ENCODE results near the gene CREB5.

The CREB5 gene

DNA sequence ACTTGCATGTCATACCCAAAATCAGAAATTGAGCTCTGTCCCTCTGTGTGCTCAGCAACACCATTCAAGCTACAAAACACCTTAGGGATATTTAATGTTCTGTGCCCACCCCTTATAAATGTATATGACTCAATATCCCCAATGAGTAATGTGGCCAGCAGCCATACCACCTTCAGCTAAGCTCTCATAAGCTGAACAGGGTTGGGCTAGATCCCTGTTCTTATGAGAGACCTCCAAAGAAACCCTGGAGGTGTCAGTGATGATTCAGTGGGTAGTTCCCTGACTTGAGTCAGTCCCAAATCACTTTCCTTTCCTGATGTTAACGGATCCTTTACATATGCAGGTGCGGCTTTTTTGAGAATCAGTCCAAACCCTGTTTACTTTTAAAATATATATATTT, 253.8 kb downstream of the CREB5 start:
- H3K79me1 ChIP-seq (replicated peaks; ENCODE audit: low read length, poor library complexity, severe bottlenecking) = peaks cover 3% of the 10 kb centered on the region
- no peak overlapping the region for H4K8ac ChIP-seq (ENCODE audit: low read length)
- no peak overlapping the region for H2BK5ac ChIP-seq (ENCODE audit: low read depth, low read length, poor library complexity, severe bottlenecking)
- H3K27ac ChIP-seq (ENCODE audit: low read length, poor library complexity, severe bottlenecking) = no peak overlapping the region
- 100% methylated on average over 1 of the region's 2 CpGs for WGBS
- no peaks in the 10 kb centered on the region for H3K36me3 ChIP-seq (ENCODE audit: control insufficient read depth in 1 of 2, insufficient read depth in 2 of 2, low read depth in 1 of 2, low read length in 2 of 2)
- no peak overlapping the region for H3K18ac ChIP-seq (ENCODE audit: low read depth in 1 of 2, low read length in 2 of 2)
- no peak overlapping the region for H3K14ac ChIP-seq (ENCODE audit: low read length in 2 of 2)
- H2AK5ac ChIP-seq (ENCODE audit: low read length, severe bottlenecking) = no peak overlapping the region
- H3K9me3 ChIP-seq (ENCODE audit: control insufficient read depth, low read length) = peaks cover 9% of the 10 kb centered on the region
- no peak overlapping the region for H2AFZ ChIP-seq (ENCODE audit: low read depth, low read length)
- H3K4me2 ChIP-seq (ENCODE audit: low read length, poor library complexity, severe bottlenecking) = no peak overlapping the region
- H3K4me1 ChIP-seq (ENCODE audit: control insufficient read depth, insufficient read depth, low read depth, low read length) = no peaks in the 10 kb centered on the region
- H3K23ac ChIP-seq (ENCODE audit: low read length in 2 of 2) = no peak overlapping the region
- no peak overlapping the region for H2BK12ac ChIP-seq (ENCODE audit: low read length in 2 of 2)
- no peak overlapping the region for H3K9ac ChIP-seq (ENCODE audit: low read length)
- no peak for DNase-seq
- H3K27me3 ChIP-seq (ENCODE audit: control insufficient read depth in 1 of 2, insufficient read depth in 1 of 2, low read length in 2 of 2) = no peaks in the 10 kb centered on the region
- H3K4ac ChIP-seq (ENCODE audit: low read depth in 1 of 2, low read length in 2 of 2) = no peak overlapping the region
- H4K91ac ChIP-seq (ENCODE audit: low read length) = no peak overlapping the region
- no peak overlapping the region for H2BK15ac ChIP-seq (ENCODE audit: low read depth, poor library complexity, severe bottlenecking)
- no peak overlapping the region for H3K4me3 ChIP-seq (ENCODE audit: insufficient read depth in 1 of 2, low read depth in 1 of 2, low read length in 2 of 2)
- no peak overlapping the region for H2BK120ac ChIP-seq (ENCODE audit: low read depth, low read length)

DNA sequence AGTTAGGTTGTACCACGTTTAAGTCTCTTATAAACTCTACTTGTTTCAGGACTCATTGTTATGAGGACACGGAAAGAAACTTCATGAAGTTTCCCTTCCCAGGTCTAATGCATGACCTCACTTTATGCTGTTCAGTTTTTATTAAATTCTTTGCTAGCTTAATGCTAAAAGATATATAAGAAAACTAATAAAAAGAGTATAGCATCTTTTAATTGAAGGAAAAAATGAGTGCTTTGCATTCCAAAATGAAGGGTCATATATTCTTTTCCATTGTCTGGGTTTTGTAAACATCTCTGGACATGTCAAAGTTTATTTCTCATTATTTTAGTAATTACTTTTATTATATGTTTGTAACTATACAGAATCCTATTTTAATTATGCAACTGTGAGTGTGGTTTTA, 255.8 kb downstream of the CREB5 start:
- H2BK15ac ChIP-seq (ENCODE audit: low read depth, poor library complexity, severe bottlenecking) = no peak overlapping the region
- no peak overlapping the region for H4K8ac ChIP-seq (ENCODE audit: low read length)
- no peak overlapping the region for H2BK5ac ChIP-seq (ENCODE audit: low read depth, low read length, poor library complexity, severe bottlenecking)
- H3K23ac ChIP-seq (ENCODE audit: low read length in 2 of 2) = no peak overlapping the region
- H2AFZ ChIP-seq (ENCODE audit: low read depth, low read length) = no peak overlapping the region
- no peak overlapping the region for H3K14ac ChIP-seq (ENCODE audit: low read length in 2 of 2)
- WGBS = 94% methylated on average over 2 of the region's 2 CpGs
- H3K4me3 ChIP-seq (ENCODE audit: insufficient read depth in 1 of 2, low read depth in 1 of 2, low read length in 2 of 2) = no peak overlapping the region
- H3K27ac ChIP-seq (ENCODE audit: low read length, poor library complexity, severe bottlenecking) = no peak overlapping the region
- no peak overlapping the region for H3K4me2 ChIP-seq (ENCODE audit: low read length, poor library complexity, severe bottlenecking)
- no peak overlapping the region for H2AK5ac ChIP-seq (ENCODE audit: low read length, severe bottlenecking)
- H4K91ac ChIP-seq (ENCODE audit: low read length) = no peak overlapping the region
- H3K27me3 ChIP-seq (ENCODE audit: control insufficient read depth in 1 of 2, insufficient read depth in 1 of 2, low read length in 2 of 2) = no peaks in the 10 kb centered on the region
- H3K9ac ChIP-seq (ENCODE audit: low read length) = no peak overlapping the region
- H3K4ac ChIP-seq (ENCODE audit: low read depth in 1 of 2, low read length in 2 of 2) = no peak overlapping the region
- H3K9me3 ChIP-seq (ENCODE audit: control insufficient read depth, low read length) = no peaks in the 10 kb centered on the region
- H3K4me1 ChIP-seq (ENCODE audit: control insufficient read depth, insufficient read depth, low read depth, low read length) = no peaks in the 10 kb centered on the region
- peaks cover 3% of the 10 kb centered on the region for H3K79me1 ChIP-seq (replicated peaks; ENCODE audit: low read length, poor library complexity, severe bottlenecking)
- no peak overlapping the region for H2BK120ac ChIP-seq (ENCODE audit: low read depth, low read length)
- no peak overlapping the region for H3K18ac ChIP-seq (ENCODE audit: low read depth in 1 of 2, low read length in 2 of 2)
- DNase-seq = no peak
- no peaks in the 10 kb centered on the region for H3K36me3 ChIP-seq (ENCODE audit: control insufficient read depth in 1 of 2, insufficient read depth in 2 of 2, low read depth in 1 of 2, low read length in 2 of 2)
- no peak overlapping the region for H2BK12ac ChIP-seq (ENCODE audit: low read length in 2 of 2)

DNA sequence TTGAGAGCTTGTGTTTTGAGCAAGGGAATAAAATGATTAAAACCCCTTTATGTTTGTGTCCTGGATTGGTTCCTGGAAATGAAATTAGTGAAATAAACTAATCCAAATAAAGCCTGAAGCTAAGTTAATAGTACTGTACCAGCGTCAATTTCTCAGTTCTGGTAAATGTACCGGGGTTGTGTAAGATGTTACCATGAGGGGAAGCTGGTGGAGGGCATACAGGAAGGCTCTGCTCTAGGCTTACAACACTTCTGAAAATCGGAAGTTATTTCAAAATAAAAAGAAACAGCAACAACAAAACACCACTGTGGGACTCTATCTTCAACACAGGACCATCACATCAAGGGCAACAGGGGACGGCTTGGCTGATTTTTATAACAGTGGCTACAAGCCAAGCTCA, 257.0 kb downstream of the CREB5 start:
- 89% methylated on average over 2 of the region's 4 CpGs for WGBS
- Histone ChIP-seq H2BK5ac (ENCODE audit: low read depth, low read length, poor library complexity, severe bottlenecking) (no peak overlapping the region), H3K27me3 (ENCODE audit: control insufficient read depth in 1 of 2, insufficient read depth in 1 of 2, low read length in 2 of 2) (no peaks in the 10 kb centered on the region)

DNA sequence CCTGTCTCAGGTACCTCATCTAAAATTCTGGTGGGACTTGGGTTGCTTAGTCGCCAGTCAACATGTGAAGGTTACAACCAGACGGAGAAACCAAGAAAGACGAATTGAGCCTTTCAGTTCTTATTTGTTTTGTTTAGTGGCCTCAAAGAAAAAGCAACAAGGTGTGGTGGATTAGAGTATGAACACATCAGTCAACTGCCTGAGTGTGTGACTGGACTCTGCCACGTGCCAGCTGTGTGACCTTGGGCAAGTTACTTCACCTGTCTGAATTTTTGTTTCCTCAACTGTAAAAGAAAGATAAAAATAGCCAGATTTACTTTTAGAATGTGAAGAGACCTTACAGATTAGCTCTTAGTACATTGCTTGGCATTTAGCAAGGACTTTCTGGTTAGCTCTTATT, 259.2 kb downstream of the CREB5 start:
- no peaks in the 10 kb centered on the region for H3K9me3 ChIP-seq (ENCODE audit: control insufficient read depth, low read length)
- H3K36me3 ChIP-seq (ENCODE audit: control insufficient read depth in 1 of 2, insufficient read depth in 2 of 2, low read depth in 1 of 2, low read length in 2 of 2) = no peaks in the 10 kb centered on the region
- H2BK120ac ChIP-seq (ENCODE audit: low read depth, low read length) = no peak overlapping the region
- H3K4me3 ChIP-seq (ENCODE audit: insufficient read depth in 1 of 2, low read depth in 1 of 2, low read length in 2 of 2) = no peak overlapping the region
- no peak overlapping the region for H2BK5ac ChIP-seq (ENCODE audit: low read depth, low read length, poor library complexity, severe bottlenecking)
- no peak overlapping the region for H2AK5ac ChIP-seq (ENCODE audit: low read length, severe bottlenecking)
- H3K14ac ChIP-seq (ENCODE audit: low read length in 2 of 2) = no peak overlapping the region
- H2BK12ac ChIP-seq (ENCODE audit: low read length in 2 of 2) = no peak overlapping the region
- no peak overlapping the region for H4K91ac ChIP-seq (ENCODE audit: low read length)
- no peak overlapping the region for H4K8ac ChIP-seq (ENCODE audit: low read length)
- peaks cover 3% of the 10 kb centered on the region for H3K79me1 ChIP-seq (replicated peaks; ENCODE audit: low read length, poor library complexity, severe bottlenecking)
- no peak overlapping the region for H3K4ac ChIP-seq (ENCODE audit: low read depth in 1 of 2, low read length in 2 of 2)
- H3K4me1 ChIP-seq (ENCODE audit: control insufficient read depth, insufficient read depth, low read depth, low read length) = peaks cover 1% of the 10 kb centered on the region
- H3K18ac ChIP-seq (ENCODE audit: low read depth in 1 of 2, low read length in 2 of 2) = no peak overlapping the region
- no peak overlapping the region for H3K27ac ChIP-seq (ENCODE audit: low read length, poor library complexity, severe bottlenecking)
- H2AFZ ChIP-seq (ENCODE audit: low read depth, low read length) = no peak overlapping the region
- H2BK15ac ChIP-seq (ENCODE audit: low read depth, poor library complexity, severe bottlenecking) = no peak overlapping the region
- 68% methylated on average over 4 of the region's 4 CpGs for WGBS
- no peak overlapping the region for H3K9ac ChIP-seq (ENCODE audit: low read length)
- no peak overlapping the region for H3K23ac ChIP-seq (ENCODE audit: low read length in 2 of 2)
- no peaks in the 10 kb centered on the region for H3K27me3 ChIP-seq (ENCODE audit: control insufficient read depth in 1 of 2, insufficient read depth in 1 of 2, low read length in 2 of 2)
- no peak for DNase-seq
- H3K4me2 ChIP-seq (ENCODE audit: low read length, poor library complexity, severe bottlenecking) = no peak overlapping the region

More for the DNA sequence above, 257.0 kb downstream of the CREB5 start:
- no peak overlapping the region for H3K4ac ChIP-seq (ENCODE audit: low read depth in 1 of 2, low read length in 2 of 2)
- no peak overlapping the region for H3K4me3 ChIP-seq (ENCODE audit: insufficient read depth in 1 of 2, low read depth in 1 of 2, low read length in 2 of 2)
- H3K9me3 ChIP-seq (ENCODE audit: control insufficient read depth, low read length) = no peaks in the 10 kb centered on the region
- no peak overlapping the region for H2BK120ac ChIP-seq (ENCODE audit: low read depth, low read length)
- no peak overlapping the region for H4K91ac ChIP-seq (ENCODE audit: low read length)
- H3K27ac ChIP-seq (ENCODE audit: low read length, poor library complexity, severe bottlenecking) = no peak overlapping the region
- no peak overlapping the region for H3K23ac ChIP-seq (ENCODE audit: low read length in 2 of 2)
- H3K14ac ChIP-seq (ENCODE audit: low read length in 2 of 2) = no peak overlapping the region
- H2BK15ac ChIP-seq (ENCODE audit: low read depth, poor library complexity, severe bottlenecking) = no peak overlapping the region
- no peak overlapping the region for H2AFZ ChIP-seq (ENCODE audit: low read depth, low read length)
- H4K8ac ChIP-seq (ENCODE audit: low read length) = no peak overlapping the region
- H2AK5ac ChIP-seq (ENCODE audit: low read length, severe bottlenecking) = no peak overlapping the region
- no peak overlapping the region for H3K4me2 ChIP-seq (ENCODE audit: low read length, poor library complexity, severe bottlenecking)
- DNase-seq = no peak
- no peak overlapping the region for H3K9ac ChIP-seq (ENCODE audit: low read length)
- no peak overlapping the region for H2BK12ac ChIP-seq (ENCODE audit: low read length in 2 of 2)
- H3K79me1 ChIP-seq (replicated peaks; ENCODE audit: low read length, poor library complexity, severe bottlenecking) = peaks cover 3% of the 10 kb centered on the region
- no peaks in the 10 kb centered on the region for H3K36me3 ChIP-seq (ENCODE audit: control insufficient read depth in 1 of 2, insufficient read depth in 2 of 2, low read depth in 1 of 2, low read length in 2 of 2)
- no peaks in the 10 kb centered on the region for H3K4me1 ChIP-seq (ENCODE audit: control insufficient read depth, insufficient read depth, low read depth, low read length)
- no peak overlapping the region for H3K18ac ChIP-seq (ENCODE audit: low read depth in 1 of 2, low read length in 2 of 2)

All from mesenchymal stem cell (in vitro differentiated cells and primary cell).